H1 (cell line): ENCODE results near the gene BMI1. TPM values are rescaled to one million over a fixed set of nuclear protein-coding genes. Genes with fewer than 3 reads are reported as not detected.

Source experiments
- CTCF ChIA-PET: fragments of 300-600 bp; sonication (Branson Sonifier 250); formaldehyde crosslinking; loops from one replicate; lab custom pipeline; 2021; ENCODE audit not compliant: partially characterized antibody; lab: Charles Lee
- POLR2A ChIA-PET: fragments of 300-600 bp; sonication (Branson Sonifier 250); formaldehyde crosslinking; loops from one replicate; lab custom pipeline; 2021; ENCODE audit warnings: inconsistent platforms; ENCODE audit not compliant: partially characterized antibody; lab: Charles Lee
- DNase-seq, 2 experiments: peaks; one replicate each; pipeline versions ENCODE4 v3.0.0 to v3.0.0-alpha.2; 2010 to 2022; ENCODE audit warnings: low spot score in 2 of 2, low read depth in 1 of 2, mixed read lengths in 1 of 2
- FAIRE-seq: peaks from 2 replicates; lab custom pipeline; 2011; peaks lifted over from hg19 to GRCh38; lab: Jason Lieb, UNC
- H2AFZ ChIP-seq: 2 replicates; pipeline ENCODE4 v1.8.1; 2012; ENCODE audit warnings: low read length, inconsistent platforms
- H2AK5ac ChIP-seq: 2 replicates; pipeline ENCODE4 v1.6.1; 2013; ENCODE audit warnings: low read depth, low read length
- H2BK120ac ChIP-seq: replicated peaks from 2 replicates; pipeline ENCODE3; 2013; ENCODE audit warnings: low read depth, low read length, inconsistent platforms
- H2BK12ac ChIP-seq: 2 replicates; pipeline ENCODE4 v1.6.1; 2013; ENCODE audit warnings: low read depth, low read length
- H2BK15ac ChIP-seq: 2 replicates; pipeline ENCODE4 v1.6.1; 2013; ENCODE audit warnings: low read length
- H2BK20ac ChIP-seq: 2 replicates; pipeline ENCODE4 v1.6.1; 2013; ENCODE audit warnings: low read length
- H2BK5ac ChIP-seq: 2 replicates; pipeline ENCODE4 v1.6.1; 2013; ENCODE audit warnings: low read depth, low read length
- H3K14ac ChIP-seq: 2 replicates; pipeline ENCODE4 v1.6.1; 2013; ENCODE audit warnings: inconsistent platforms; ENCODE audit not compliant: insufficient read length
- H3K18ac ChIP-seq: 2 replicates; pipeline ENCODE4 v1.6.1; 2013; ENCODE audit warnings: low read length; ENCODE audit errors: extremely low read depth
- H3K23ac ChIP-seq: 2 replicates; pipeline ENCODE4 v1.6.1; 2013; ENCODE audit warnings: inconsistent platforms; ENCODE audit not compliant: insufficient read length
- H3K23me2 ChIP-seq: 2 replicates; pipeline ENCODE4 v1.6.1; 2013; ENCODE audit warnings: low read depth, low read length
- H3K27ac ChIP-seq: 2 replicates; pipeline ENCODE4 v1.6.1; 2011; ENCODE audit warnings: low read depth, low read length, inconsistent platforms
- H3K27me3 ChIP-seq, 4 experiments: replicated peaks in 1 of 4; 1 replicate in 1 of 4; 2 replicates in 3 of 4; pipeline versions ENCODE4 v1.6.1 to v1.8.1; 2011 to 2013; ENCODE audit warnings: low read length in 3 of 4, mild to moderate bottlenecking in 3 of 4, inconsistent platforms in 2 of 4, mixed read lengths in 2 of 4, moderate library complexity in 1 of 4; ENCODE audit not compliant: control insufficient read depth in 3 of 4, insufficient read depth in 3 of 4; ENCODE audit errors: extremely low read depth in 1 of 4
- H3K36me3 ChIP-seq, 4 experiments: 2 replicates each; pipeline versions ENCODE4 v1.6.1 to v1.8.1; 2011 to 2013; ENCODE audit warnings: mild to moderate bottlenecking in 4 of 4, low read length in 3 of 4, moderate library complexity in 2 of 4, control low read depth in 1 of 4, inconsistent platforms in 1 of 4; ENCODE audit not compliant: insufficient read depth in 4 of 4, control insufficient read depth in 2 of 4
- H3K4ac ChIP-seq: replicated peaks from 2 replicates; pipeline ENCODE3; 2013; ENCODE audit warnings: low read length, low read depth, mixed read lengths, inconsistent platforms; ENCODE audit not compliant: insufficient read length
- H3K4me1 ChIP-seq, 4 experiments: replicated peaks in 1 of 4; 1 replicate in 1 of 4; 2 replicates in 3 of 4; pipeline versions ENCODE4 v1.6.1 to v1.8.1; 2011 to 2013; ENCODE audit warnings: low read length in 3 of 4, inconsistent platforms in 2 of 4, mixed read lengths in 1 of 4; ENCODE audit not compliant: insufficient read depth in 4 of 4, control insufficient read depth in 3 of 4
- H3K4me2 ChIP-seq, 2 experiments: 2 replicates each; pipeline versions ENCODE4 v1.6.1 to v1.8.1; 2011 to 2013; ENCODE audit warnings: low read depth in 2 of 2, low read length in 2 of 2, control low read depth in 1 of 2, inconsistent platforms in 1 of 2, mild to moderate bottlenecking in 1 of 2; ENCODE audit not compliant: insufficient read depth in 1 of 2
- H3K4me3 ChIP-seq, 4 experiments: fragments of 200-600, 300-600 bp in 1 of 4; sonication (generic), shearing (Covaris generic), sonication (Bioruptor Twin) in 1 of 4; 2 replicates each; pipeline versions ENCODE4 v1.5.1 to v1.8.1; 2011 to 2016; ENCODE audit warnings: low read length in 4 of 4, low read depth in 3 of 4, control low read depth in 2 of 4, inconsistent platforms in 2 of 4, mild to moderate bottlenecking in 2 of 4, mixed read lengths in 1 of 4, moderate library complexity in 1 of 4; ENCODE audit not compliant: insufficient read depth in 2 of 4; ENCODE audit errors: extremely low read depth in 1 of 4
- H3K56ac ChIP-seq: replicated peaks from 2 replicates; pipeline ENCODE3; 2013; ENCODE audit warnings: low read depth, mild to moderate bottlenecking, mixed read lengths, low read length, inconsistent platforms; ENCODE audit not compliant: insufficient read length
- H3K79me1 ChIP-seq: 2 replicates; pipeline ENCODE4 v1.6.1; 2013; ENCODE audit warnings: low read depth, low read length, control low read depth
- H3K79me2 ChIP-seq, 2 experiments: 2 replicates each; pipeline versions ENCODE4 v1.6.1 to v1.8.1; 2012 to 2013; ENCODE audit warnings: low read length in 2 of 2, mild to moderate bottlenecking in 2 of 2, inconsistent platforms in 1 of 2; ENCODE audit not compliant: insufficient read depth in 2 of 2, control insufficient read depth in 1 of 2
- H3K9ac ChIP-seq, 4 experiments: replicated peaks in 1 of 4; 1 replicate in 1 of 4; 2 replicates in 3 of 4; pipeline versions ENCODE4 v1.6.1 to v1.8.1; 2011 to 2013; ENCODE audit warnings: low read depth in 3 of 4, low read length in 3 of 4, control low read depth in 2 of 4, mild to moderate bottlenecking in 2 of 4, moderate library complexity in 2 of 4, inconsistent platforms in 1 of 4; ENCODE audit errors: extremely low read depth in 1 of 4
- H3K9me3 ChIP-seq, 2 experiments: 2 replicates each; pipeline versions ENCODE4 v1.6.1 to v1.8.1; 2012 to 2013; ENCODE audit warnings: mild to moderate bottlenecking in 2 of 2, moderate library complexity in 2 of 2, control low read depth in 1 of 2, inconsistent platforms in 1 of 2, low read depth in 1 of 2, low read length in 1 of 2, mixed read lengths in 1 of 2; ENCODE audit not compliant: insufficient read depth in 2 of 2
- H4K20me1 ChIP-seq, 2 experiments: replicated peaks in 1 of 2; 2 replicates each; pipeline versions ENCODE3 to v1.8.1; 2011 to 2013; ENCODE audit warnings: inconsistent platforms in 2 of 2, low read length in 2 of 2, mild to moderate bottlenecking in 1 of 2; ENCODE audit not compliant: insufficient read depth in 2 of 2, control insufficient read depth in 1 of 2
- H4K5ac ChIP-seq: 2 replicates; pipeline ENCODE4 v1.6.1; 2013; ENCODE audit warnings: low read length, low read depth, mixed read lengths, inconsistent platforms; ENCODE audit not compliant: insufficient read length
- H4K8ac ChIP-seq: 2 replicates; pipeline ENCODE4 v1.8.0; 2013; ENCODE audit warnings: mild to moderate bottlenecking, moderate library complexity, low read length, inconsistent platforms; ENCODE audit not compliant: insufficient read depth; ENCODE audit errors: extremely low read depth
- H4K91ac ChIP-seq: replicated peaks from 2 replicates; pipeline ENCODE3; 2013; ENCODE audit warnings: low read length, mixed read lengths, inconsistent platforms; ENCODE audit not compliant: insufficient read length
- E2F6 ChIP-seq: IDR thresholded peaks from 2 replicates; pipeline ENCODE4 v1.6.1; 2012; ENCODE audit warnings: inconsistent platforms
- KDM4A ChIP-seq: IDR thresholded peaks from one replicate; pipeline ENCODE4 v1.7.1; 2012; ENCODE audit warnings: low read depth, mild to moderate bottlenecking, moderate library complexity, low read length, inconsistent platforms; ENCODE audit not compliant: severe bottlenecking
- RAD21 ChIP-seq, 2 experiments: IDR thresholded peaks in 1 of 2; conservative IDR thresholded peaks in 1 of 2; 2 replicates each; pipeline ENCODE4 v1.6.1; 2011; ENCODE audit warnings: low read depth in 2 of 2, low read length in 2 of 2, improper control_type of control experiment in 1 of 2, inconsistent platforms in 1 of 2, mild to moderate bottlenecking in 1 of 2, moderate library complexity in 1 of 2
- SIRT6 ChIP-seq: IDR thresholded peaks from one replicate; pipeline ENCODE4 v1.7.1; 2012; ENCODE audit warnings: low read length, inconsistent platforms
- ZNF274 ChIP-seq: IDR thresholded peaks from 2 replicates; pipeline ENCODE4 v1.7.0; 2012; ENCODE audit warnings: low read length, borderline replicate concordance; ENCODE audit errors: extremely low read depth
- WGBS, 2 experiments: shearing (Covaris generic) in 1 of 2; methylation state at CpG; one replicate each; pipeline versions ENCODE4 v1.1.6 to v1.1.7; 2013 to 2015; ENCODE audit warnings: low lambda C conversion rate in 2 of 2, mixed read lengths in 2 of 2, inconsistent platforms in 1 of 2, low coverage in 1 of 2, missing lambda C conversion rate in 1 of 2; ENCODE audit not compliant: insufficient replicate concordance in 2 of 2, insufficient coverage in 1 of 2, insufficient read length in 1 of 2; ENCODE audit errors: extremely low coverage in 1 of 2, missing lambda C conversion rate in 1 of 2; 5-methylcytosine and 5-hydroxymethylcytosine counted together
- polyA plus RNA-seq, 7 experiments: library from polyadenylated mRNA; depleted of rRNA in 3 of 7; stranded (reverse) in 5 of 7; unstranded in 2 of 7; fragments of >200 nt in 5 of 7; fragments of 200-250 nt in 2 of 7; gene quantifications; 1 replicate in 5 of 7; 2 replicates in 1 of 7; 4 replicates in 1 of 7; pipeline versions ENCODE4 v1.2.1 to v1.2.3, GENCODE V29; 2011 to 2013; ENCODE audit warnings: missing spikeins in 2 of 7, mixed read lengths in 2 of 7
- total RNA-seq: library from RNA; stranded (reverse); fragmentation: NEBNext Ultra II Directional; extraction: Animal tissue kit (Norgen Biotek cat#: 25700); gene quantifications from 2 replicates; pipeline ENCODE4 v1.2.1, GENCODE V29; 2021
- TF ChIP-seq, protein P1 (sequence below), 3 experiments: IDR thresholded peaks; 1 replicate in 2 of 3; 2 replicates in 1 of 3; pipeline versions ENCODE4 v1.5.1 to v1.6.1; 2011; ENCODE audit warnings: low read length in 3 of 3, mild to moderate bottlenecking in 3 of 3, inconsistent platforms in 2 of 3, low read depth in 1 of 3, moderate library complexity in 1 of 3; ENCODE audit not compliant: insufficient read depth in 1 of 3; ENCODE audit errors: control extremely low read depth in 1 of 3

The BMI1 gene
- total and polyA plus RNA-seq, 2 of the 8 experiments (the other 6 are each of a cell fraction or from before 2014, with no cell fraction given): 2.8 to 10.7 TPM

- H3K18ac ChIP-seq: no peak overlapping the region
- no peak overlapping the region for H3K14ac ChIP-seq
- H2BK15ac ChIP-seq: no peak overlapping the region
- no peak overlapping the region for H2BK5ac ChIP-seq
- H3K4me2 ChIP-seq: no peak overlapping the region
- H4K5ac ChIP-seq: no peak overlapping the region
- H3K56ac ChIP-seq: no peak overlapping the region
- H3K23me2 ChIP-seq: no peaks in the 10 kb centered on the region
- H3K9me3 ChIP-seq: no peaks in the 10 kb centered on the region
- CTCF ChIA-PET: interaction anchor here (0.6 to 2.2 kb wide), 4 partner anchors 13 to 425 kb away, joined by 3 to 5 read pairs (median 4); no protein-coding TSS in a partner anchor
- no peak for TF ChIP-seq KDM4A
- TF ChIP-seq, protein P1, sequence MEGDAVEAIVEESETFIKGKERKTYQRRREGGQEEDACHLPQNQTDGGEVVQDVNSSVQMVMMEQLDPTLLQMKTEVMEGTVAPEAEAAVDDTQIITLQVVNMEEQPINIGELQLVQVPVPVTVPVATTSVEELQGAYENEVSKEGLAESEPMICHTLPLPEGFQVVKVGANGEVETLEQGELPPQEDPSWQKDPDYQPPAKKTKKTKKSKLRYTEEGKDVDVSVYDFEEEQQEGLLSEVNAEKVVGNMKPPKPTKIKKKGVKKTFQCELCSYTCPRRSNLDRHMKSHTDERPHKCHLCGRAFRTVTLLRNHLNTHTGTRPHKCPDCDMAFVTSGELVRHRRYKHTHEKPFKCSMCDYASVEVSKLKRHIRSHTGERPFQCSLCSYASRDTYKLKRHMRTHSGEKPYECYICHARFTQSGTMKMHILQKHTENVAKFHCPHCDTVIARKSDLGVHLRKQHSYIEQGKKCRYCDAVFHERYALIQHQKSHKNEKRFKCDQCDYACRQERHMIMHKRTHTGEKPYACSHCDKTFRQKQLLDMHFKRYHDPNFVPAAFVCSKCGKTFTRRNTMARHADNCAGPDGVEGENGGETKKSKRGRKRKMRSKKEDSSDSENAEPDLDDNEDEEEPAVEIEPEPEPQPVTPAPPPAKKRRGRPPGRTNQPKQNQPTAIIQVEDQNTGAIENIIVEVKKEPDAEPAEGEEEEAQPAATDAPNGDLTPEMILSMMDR (IDR thresholded peaks at IDR 0.05; ENCODE audit: control extremely low read depth in 1 of 3, insufficient read depth in 1 of 3, low read depth in 1 of 3, low read length in 3 of 3): peak; percentile 16 to 48 (median 19); a peak in 3 of 4 replicates
- TF ChIP-seq ZNF274: no peak
- TF ChIP-seq RAD21 (IDR thresholded peaks at IDR 0.05 in 1 of 2, conservative IDR thresholded peaks at IDR 0.05 in 1 of 2; ENCODE audit: low read depth in 2 of 2, low read length in 2 of 2): peak in 1 of 2 experiments; percentile 42; a peak in 1 of 4 replicates
- no peak for TF ChIP-seq SIRT6
- TF ChIP-seq E2F6: peak; percentile 48; the same call in 1 of the 2 replicates
- no peak overlapping the region for H4K8ac ChIP-seq
- H3K27me3 ChIP-seq: no peaks in the 10 kb centered on the region
- H2BK12ac ChIP-seq: no peak overlapping the region
- H3K79me2 ChIP-seq: no peaks in the 10 kb centered on the region
- POLR2A ChIA-PET: no interaction called here
- no peak overlapping the region for H3K27ac ChIP-seq
- H2BK20ac ChIP-seq: no peak overlapping the region
- H3K4ac ChIP-seq: no peak overlapping the region
- H2BK120ac ChIP-seq: no peak overlapping the region
- H2AK5ac ChIP-seq: no peak overlapping the region
- FAIRE-seq (no peak), DNase-seq (no peak)
- peak overlapping the region; percentile 57 for H4K91ac ChIP-seq
- H3K4me1 ChIP-seq: no peaks in the 10 kb centered on the region
- H3K36me3 ChIP-seq: no peaks in the 10 kb centered on the region
- no peak overlapping the region for H3K9ac ChIP-seq
- no peaks in the 10 kb centered on the region for H4K20me1 ChIP-seq
- no peaks in the 10 kb centered on the region for H3K79me1 ChIP-seq
- WGBS, 2 experiments: 83% methylated on average over 4 of the region's 4 CpGs; no CpG with 5 or more reads in 1 of the 2 experiments
- H3K23ac ChIP-seq: no peak overlapping the region
- 0 out of 2 replicates have a peak overlapping the region, but pooled peaks have one; percentile 61 for H2AFZ ChIP-seq
- no peak overlapping the region for H3K4me3 ChIP-seq
These were observed 19.7 kb upstream of the BMI1 start for GRCh38 chr10:22301193-22301592.
